HL-60 (cell line): ENCODE measurements around the gene COL28A1.

ENCODE experiments used
- CTCF ChIP-seq: IDR thresholded peaks from one replicate; pipeline ENCODE4 v1.5.1; 2011; ENCODE audit warnings: low read length, control low read depth, inconsistent platforms; ENCODE audit not compliant: insufficient read depth
- GABPA ChIP-seq: IDR thresholded peaks from 2 replicates; pipeline ENCODE4 v1.6.1; 2012; ENCODE audit warnings: low read depth
- POLR2AphosphoS5 ChIP-seq: IDR thresholded peaks from 2 replicates; pipeline ENCODE4 v1.6.1; 2012; ENCODE audit warnings: low read depth
- SPI1 ChIP-seq: IDR thresholded peaks from 2 replicates; pipeline ENCODE4 v1.6.1; 2012; ENCODE audit warnings: low read depth, mild to moderate bottlenecking, borderline replicate concordance
- TF ChIP-seq, protein P1 (sequence below): IDR thresholded peaks from 2 replicates; pipeline ENCODE4 v1.6.1; 2012; ENCODE audit warnings: low read depth; ENCODE audit not compliant: insufficient replicate concordance

DNA sequence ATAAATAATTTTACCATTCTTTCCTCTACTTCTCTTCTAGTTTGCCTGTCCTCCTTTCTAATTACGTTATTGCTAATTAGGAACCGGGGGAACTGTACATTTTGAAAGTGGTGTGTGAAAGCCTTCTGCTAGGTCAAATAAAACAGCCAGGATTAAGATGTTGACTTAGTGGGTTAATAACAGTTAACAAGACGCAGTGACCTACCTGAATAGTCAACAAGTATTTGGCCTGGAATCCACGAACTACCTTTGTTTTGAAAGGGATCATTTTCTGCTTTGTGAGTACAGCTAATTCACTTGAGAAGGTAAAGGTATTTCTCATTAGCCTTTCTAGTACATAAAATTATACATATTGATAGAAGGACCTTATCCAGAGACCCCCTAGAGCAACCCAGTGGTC is 139.9 kb downstream of the COL28A1 start:
- no peak for TF ChIP-seq CTCF
- TF ChIP-seq, protein P1, sequence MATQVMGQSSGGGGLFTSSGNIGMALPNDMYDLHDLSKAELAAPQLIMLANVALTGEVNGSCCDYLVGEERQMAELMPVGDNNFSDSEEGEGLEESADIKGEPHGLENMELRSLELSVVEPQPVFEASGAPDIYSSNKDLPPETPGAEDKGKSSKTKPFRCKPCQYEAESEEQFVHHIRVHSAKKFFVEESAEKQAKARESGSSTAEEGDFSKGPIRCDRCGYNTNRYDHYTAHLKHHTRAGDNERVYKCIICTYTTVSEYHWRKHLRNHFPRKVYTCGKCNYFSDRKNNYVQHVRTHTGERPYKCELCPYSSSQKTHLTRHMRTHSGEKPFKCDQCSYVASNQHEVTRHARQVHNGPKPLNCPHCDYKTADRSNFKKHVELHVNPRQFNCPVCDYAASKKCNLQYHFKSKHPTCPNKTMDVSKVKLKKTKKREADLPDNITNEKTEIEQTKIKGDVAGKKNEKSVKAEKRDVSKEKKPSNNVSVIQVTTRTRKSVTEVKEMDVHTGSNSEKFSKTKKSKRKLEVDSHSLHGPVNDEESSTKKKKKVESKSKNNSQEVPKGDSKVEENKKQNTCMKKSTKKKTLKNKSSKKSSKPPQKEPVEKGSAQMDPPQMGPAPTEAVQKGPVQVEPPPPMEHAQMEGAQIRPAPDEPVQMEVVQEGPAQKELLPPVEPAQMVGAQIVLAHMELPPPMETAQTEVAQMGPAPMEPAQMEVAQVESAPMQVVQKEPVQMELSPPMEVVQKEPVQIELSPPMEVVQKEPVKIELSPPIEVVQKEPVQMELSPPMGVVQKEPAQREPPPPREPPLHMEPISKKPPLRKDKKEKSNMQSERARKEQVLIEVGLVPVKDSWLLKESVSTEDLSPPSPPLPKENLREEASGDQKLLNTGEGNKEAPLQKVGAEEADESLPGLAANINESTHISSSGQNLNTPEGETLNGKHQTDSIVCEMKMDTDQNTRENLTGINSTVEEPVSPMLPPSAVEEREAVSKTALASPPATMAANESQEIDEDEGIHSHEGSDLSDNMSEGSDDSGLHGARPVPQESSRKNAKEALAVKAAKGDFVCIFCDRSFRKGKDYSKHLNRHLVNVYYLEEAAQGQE: no peak
- no peak for TF ChIP-seq GABPA
- TF ChIP-seq SPI1: no peak
- TF ChIP-seq POLR2AphosphoS5: no peak
